GM19043 (cell line): ENCODE results near the gene DRG2.

Experiments
- ATAC-seq: cut with Tn5 transposase; IDR thresholded peaks from one replicate; pipeline ENCODE4 v1.9.1; 2021; ENCODE audit warnings: low read depth; ENCODE audit not compliant: unreplicated experiment

The DRG2 gene

DNA sequence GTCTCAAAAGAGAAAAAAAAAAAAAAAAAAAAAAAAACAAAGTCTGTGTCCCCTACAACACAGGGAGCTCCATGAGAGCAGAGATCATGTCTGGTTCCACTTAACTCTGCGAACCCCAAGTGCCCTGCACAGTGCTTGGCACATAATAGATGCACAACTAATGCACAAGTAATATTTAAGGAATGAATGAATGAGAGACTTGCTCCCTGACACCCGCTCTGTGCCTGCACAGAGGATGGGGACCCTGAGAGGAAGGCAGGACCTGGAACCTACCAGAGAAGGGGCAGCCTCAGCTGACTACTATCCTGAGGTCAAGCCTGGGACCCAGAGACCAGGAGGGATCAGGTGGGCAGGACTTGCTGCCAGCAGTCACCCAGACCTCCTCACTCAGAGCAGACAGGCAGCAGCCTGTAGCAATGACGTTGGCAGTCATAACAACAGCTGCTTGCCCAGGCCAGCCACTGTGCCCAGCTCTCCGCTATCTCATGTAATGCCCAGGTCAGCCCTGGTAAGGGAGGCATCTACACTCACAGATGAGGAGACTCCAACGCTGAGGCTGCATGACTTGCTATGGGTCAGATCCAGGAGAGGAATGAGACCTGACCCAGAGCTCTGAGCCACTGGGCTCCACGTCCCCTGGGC, 23.7 kb downstream of the DRG2 start:
- ATAC-seq: no peak

- no peak for ATAC-seq
Measured at GRCh38 chr17:18115517-18115916, 27.8 kb downstream of the DRG2 start.

DNA sequence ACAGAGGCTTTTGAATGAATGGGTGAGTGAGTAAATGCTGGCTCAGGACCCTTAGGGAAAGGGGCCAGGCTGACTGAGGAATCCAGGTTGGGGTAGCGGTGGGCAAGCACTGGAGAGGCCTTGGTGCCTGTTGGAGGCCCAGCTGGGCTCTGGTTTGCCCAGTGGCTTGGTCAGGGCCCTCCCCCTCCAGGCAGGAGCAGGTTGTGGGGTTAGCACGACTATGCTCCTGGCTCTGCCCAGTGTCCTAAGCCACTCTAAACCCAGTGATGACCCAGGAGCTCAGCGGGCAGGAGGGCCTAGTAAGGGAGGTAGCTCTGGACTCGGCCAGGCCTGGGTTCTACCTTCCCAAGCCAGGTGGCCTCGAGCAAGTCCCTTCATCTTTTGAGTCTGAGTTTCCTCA, 28.3 kb downstream of the DRG2 start:
- no peak for ATAC-seq

DNA sequence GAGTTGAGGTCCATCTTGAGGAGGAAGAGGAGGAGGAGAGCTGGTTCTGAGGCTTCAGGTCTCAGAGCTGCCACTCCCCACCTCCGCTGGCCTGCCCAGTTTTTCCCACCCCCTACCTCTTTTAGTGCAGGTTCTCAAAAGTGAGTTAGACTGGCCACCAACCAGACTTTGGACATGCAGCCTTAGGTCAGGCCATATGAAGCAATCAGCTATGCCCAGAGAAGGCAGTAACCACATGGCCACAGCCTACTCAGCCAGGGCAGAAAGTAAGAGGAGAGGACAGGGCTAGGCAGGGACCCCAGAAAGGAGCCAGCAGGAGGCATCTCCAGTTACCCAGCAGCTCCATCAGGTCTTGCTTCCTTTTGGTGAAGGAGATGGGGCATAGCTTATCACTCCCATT, 29.8 kb downstream of the DRG2 start:
- ATAC-seq: no peak

DNA sequence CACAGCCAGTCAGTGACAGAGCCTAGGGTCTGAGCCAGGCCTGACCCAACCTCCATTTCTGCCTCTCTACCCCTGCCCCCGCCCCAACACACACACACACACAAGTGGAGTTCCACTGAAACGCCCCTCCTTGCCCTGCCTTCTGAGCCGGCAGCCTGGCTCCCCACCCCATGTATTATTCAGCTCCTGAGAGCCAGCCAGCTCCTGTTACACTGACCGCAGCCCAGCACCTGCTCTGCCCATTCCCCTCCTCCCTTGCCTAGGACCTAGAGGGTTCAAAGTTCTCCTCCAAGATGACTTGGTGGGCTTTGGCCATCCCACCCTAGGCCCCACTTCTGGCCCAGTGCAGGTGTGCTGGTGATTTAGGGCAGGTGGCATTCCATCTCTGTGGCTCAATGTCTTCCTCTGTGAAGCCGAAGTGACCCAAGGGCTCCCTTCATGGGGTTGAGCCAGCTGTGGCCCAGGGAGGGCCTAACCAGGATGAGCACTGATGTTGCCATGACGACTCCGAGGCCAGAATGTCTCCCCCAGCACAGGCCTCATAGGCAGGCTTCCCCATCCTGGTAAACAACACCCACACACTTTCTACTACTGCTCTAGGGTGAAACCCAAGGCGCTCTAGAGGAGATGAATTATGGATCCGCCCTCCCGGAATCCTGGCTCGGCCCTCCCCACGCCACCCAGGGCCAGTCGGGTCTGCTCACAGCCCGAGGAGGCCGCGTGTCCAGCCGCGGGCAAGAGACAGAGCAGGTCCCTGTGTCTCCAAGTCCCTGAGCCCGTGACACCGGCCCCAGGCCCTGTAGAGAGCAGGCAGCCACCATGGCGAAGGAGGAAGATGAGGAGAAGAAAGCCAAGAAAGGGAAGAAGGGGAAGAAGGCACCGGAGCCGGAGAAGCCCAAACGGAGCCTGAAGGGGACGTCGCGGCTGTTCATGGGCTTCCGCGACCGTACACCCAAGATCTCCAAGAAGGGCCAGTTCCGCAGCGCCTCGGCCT, 30.5 kb downstream of the DRG2 start:
- ATAC-seq: no peak

DNA sequence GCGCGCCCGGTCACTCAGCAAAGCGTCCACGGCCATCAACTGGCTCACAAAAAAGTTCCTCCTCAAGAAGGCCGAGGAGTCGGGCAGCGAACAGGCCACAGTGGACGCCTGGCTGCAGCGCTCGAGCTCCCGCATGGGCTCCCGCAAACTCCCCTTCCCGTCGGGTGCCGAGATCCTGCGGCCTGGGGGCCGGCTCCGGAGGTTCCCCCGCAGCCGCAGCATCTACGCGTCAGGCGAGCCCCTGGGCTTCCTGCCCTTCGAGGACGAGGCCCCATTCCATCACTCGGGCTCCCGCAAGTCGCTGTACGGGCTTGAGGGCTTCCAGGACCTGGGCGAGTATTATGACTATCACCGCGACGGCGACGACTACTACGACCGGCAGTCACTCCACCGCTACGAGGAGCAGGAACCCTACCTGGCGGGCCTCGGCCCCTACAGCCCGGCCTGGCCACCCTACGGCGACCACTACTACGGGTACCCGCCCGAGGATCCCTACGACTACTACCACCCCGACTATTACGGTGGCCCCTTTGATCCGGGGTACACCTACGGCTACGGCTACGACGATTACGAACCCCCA, 31.5 kb downstream of the DRG2 start:
- no peak for ATAC-seq

DNA sequence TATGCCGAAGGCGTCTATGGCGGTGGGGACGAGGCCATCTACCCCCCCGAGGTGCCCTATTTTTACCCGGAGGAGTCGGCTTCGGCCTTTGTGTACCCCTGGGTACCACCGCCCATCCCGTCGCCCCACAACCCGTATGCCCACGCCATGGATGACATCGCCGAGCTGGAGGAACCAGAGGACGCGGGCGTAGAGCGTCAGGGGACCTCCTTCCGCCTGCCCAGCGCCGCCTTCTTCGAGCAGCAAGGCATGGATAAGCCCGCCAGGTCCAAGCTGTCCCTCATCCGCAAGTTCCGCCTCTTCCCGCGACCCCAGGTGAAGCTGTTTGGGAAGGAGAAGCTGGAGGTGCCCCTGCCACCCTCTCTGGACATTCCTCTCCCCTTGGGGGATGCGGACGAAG, 32.2 kb downstream of the DRG2 start:
- ATAC-seq: no peak

- no peak for ATAC-seq
Measured at GRCh38 chr17:18120461-18121017, 32.8 kb downstream of the DRG2 start.

- ATAC-seq: no peak
Measured at GRCh38 chr17:18121144-18121910, 33.6 kb downstream of the DRG2 start.

DNA sequence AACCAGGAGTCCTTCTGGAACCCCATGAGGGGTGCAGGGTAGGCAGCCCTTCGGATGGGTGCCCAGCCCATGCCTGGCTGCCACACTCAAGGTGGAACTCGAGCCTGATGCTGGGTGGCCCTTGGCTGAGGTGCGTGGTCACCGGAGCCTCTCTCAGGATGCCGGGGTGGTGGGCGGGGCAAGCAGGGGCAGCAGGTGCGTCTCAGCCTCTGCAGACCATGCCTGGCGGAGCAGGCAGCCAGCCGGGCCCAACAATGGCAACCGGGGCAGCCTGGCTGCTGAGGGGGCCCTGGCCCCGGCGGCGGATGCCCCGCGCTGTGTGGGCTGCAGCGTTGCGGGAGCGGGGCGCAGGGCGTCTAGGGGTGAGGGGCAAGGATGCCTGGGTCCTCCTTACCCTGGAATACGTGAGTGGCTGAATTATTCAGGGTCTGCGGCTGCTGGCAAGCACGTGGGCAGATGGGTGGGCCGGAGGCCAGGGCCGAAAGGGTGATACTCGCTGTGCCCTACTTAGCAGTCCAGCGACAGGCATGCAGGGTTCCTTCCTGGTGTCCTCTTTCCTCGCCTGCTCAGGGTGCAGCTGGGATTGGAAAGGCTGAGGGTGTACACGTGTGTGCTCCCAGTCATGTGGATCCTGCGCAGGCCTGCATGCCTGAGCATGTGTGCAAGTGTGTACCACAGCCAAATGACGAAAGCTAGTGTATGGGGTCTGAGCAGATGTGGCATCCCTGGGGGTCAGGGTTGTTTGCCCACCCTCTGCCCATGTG, 35.4 kb downstream of the DRG2 start:
- ATAC-seq: no peak

GRCh38 chr17:18124345-18125126, 36.8 kb downstream of the DRG2 start:
- ATAC-seq: no peak

- ATAC-seq: no peak
Measured at GRCh38 chr17:18129041-18129502, 41.3 kb downstream of the DRG2 start.

DNA sequence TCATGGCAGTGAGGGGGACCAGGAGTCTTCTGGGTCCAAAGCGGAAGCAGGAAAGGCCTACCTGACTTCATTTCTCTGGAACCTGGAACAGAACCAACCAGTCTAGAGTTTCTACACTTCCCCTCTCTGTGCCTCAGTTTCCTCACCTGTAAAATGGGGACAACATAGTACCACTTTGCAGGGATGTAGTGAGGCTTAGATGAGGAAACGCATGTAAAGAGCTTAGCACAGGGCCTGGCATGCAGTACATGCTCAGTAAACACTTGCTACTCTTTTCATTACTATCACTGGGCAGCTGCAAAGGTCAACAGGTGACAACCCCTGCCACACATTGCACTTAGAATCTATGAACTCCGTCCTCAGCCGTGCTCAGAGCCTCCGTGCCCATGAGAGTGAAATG, 45.0 kb downstream of the DRG2 start:
- ATAC-seq: no peak

DNA sequence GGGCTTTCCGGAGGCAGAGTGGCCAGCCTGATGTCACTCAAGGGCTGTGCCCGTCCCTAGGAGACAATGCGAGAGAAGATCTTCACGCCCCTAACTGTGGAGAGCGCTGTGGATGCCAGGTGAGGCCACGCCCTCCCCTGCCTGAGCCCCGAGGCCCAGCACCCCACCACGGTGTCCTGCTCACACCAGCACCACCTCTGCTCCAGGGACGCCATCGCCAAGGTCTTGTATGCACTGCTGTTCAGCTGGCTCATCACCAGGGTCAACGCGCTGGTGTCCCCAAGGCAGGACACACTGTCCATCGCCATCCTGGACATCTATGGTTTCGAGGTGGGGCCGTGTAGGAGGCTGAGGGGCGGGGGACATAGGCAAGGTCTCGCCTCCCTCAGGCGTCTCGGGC, 48.6 kb downstream of the DRG2 start:
- ATAC-seq: no peak

DNA sequence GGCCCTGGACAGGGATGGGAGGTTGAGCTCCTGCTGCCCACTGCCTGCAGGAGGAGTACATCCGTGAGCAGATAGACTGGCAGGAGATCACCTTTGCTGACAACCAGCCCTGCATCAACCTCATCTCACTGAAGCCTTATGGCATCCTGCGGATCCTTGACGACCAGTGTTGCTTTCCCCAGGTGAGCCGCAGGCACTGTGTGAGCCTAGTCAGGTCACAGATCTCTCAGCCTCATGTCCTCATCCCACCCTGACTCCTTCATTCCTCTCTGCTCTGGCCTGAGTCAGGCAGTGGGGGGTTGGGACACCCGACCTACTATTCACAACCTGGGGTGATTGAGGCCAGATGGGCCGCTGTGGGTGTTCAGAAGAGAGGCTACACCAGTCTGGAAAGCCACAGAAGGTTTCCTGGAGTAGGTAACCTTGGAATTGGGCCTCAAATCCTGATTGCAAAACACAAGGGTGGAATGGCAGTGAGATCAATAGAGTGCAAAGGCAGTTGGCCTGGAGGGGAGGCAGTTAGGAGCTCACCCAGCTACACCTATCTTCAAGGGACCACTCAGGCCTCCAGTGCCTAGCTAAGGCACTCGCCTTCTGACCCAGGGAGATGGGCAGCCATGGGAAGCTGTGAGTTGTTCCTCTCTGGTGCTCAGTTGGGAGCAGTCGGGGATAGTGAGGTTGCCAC, 50.5 kb downstream of the DRG2 start:
- no peak for ATAC-seq

- no peak for ATAC-seq
Measured at GRCh38 chr17:18139092-18139491, 51.3 kb downstream of the DRG2 start.

DNA sequence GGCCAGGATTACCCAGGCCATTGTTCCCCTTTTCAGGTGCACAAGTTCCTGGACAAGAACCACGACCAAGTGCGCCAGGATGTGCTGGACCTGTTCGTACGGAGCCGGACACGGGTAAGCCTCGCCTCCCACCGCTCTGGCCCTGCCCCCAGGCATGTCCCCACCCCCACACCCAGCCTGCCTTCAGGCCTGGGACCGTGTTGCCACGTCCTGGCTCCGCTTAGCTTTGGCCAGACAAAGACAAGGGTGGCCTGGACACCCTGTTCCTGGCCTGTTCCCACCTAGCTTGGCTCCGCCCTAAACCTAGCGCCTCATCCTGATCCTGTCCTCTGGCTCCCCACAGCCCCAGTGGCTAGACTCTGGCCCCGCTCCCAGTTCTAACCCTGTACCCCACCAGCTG, 51.8 kb downstream of the DRG2 start:
- ATAC-seq: no peak

GRCh38 chr17:18139949-18140348, 52.2 kb downstream of the DRG2 start:
- no peak for ATAC-seq
